Measurements from ENCODE around the gene CDKAL1. TPM values are rescaled to one million over a fixed set of nuclear protein-coding genes. Genes with fewer than 3 reads are reported as not detected.

CDKAL1 gene
- total and polyA plus RNA-seq, 2 of the 8 experiments (the other 6 are each of a cell fraction or from before 2014, with no cell fraction given), result 8.4 to 24.6 TPM

DNA sequence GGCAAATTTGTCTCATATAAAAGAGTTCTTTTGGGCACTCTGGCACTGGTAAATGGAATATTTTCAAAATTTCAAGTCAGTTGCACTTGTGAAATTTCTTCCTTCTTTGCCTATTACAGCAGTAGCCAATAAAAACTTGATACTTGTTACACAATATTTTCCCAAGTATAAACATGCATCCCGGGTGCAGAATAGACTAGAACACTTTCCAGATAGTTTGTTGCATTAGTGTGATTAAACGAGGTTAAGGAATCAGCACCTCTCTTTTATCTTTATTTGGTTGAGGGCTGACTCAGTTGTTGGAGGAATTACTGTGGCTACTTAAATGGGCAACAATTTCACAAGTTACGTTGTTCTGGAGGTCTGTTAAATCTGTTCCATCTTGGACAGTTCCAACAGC is 467.5 kb downstream of the CDKAL1 start:
- Histone ChIP-seq H3K18ac (ENCODE audit: extremely low read depth, low read length) (no peak overlapping the region), H3K79me1 (ENCODE audit: low read depth, low read length) (no peaks in the 10 kb centered on the region), H4K8ac (ENCODE audit: extremely low read depth, insufficient read depth, low read length) (no peak overlapping the region), H4K91ac (replicated peaks; ENCODE audit: insufficient read length, low read length) (no peak overlapping the region), H2AFZ (ENCODE audit: low read length) (no peak overlapping the region), H2BK20ac (ENCODE audit: low read length) (no peak overlapping the region), H3K56ac (replicated peaks; ENCODE audit: insufficient read length, low read depth, low read length) (no peak overlapping the region), H3K9me3 (ENCODE audit: insufficient read depth in 2 of 2, low read depth in 1 of 2, low read length in 1 of 2) (no peaks in the 10 kb centered on the region), H2AK5ac (ENCODE audit: low read depth, low read length) (no peak overlapping the region), H2BK5ac (ENCODE audit: low read depth, low read length) (no peak overlapping the region), H3K36me3 (ENCODE audit: control insufficient read depth in 2 of 4, insufficient read depth in 4 of 4, low read length in 3 of 4) (no peaks in the 10 kb centered on the region), H3K79me2 (ENCODE audit: control insufficient read depth in 1 of 2, insufficient read depth in 2 of 2, low read length in 2 of 2) (no peaks in the 10 kb centered on the region), H3K23ac (ENCODE audit: insufficient read length) (no peak overlapping the region), H3K9ac (replicated peaks in 1 of 4; ENCODE audit: extremely low read depth in 1 of 4, low read depth in 3 of 4, low read length in 3 of 4) (no peak overlapping the region), H2BK15ac (ENCODE audit: low read length) (no peak overlapping the region), H3K4me2 (ENCODE audit: insufficient read depth in 1 of 2, low read depth in 2 of 2, low read length in 2 of 2) (no peak overlapping the region), H3K4me1 (replicated peaks in 1 of 4; ENCODE audit: control insufficient read depth in 3 of 4, insufficient read depth in 4 of 4, low read length in 3 of 4) (peaks cover 0 to 6% (median 3%) of the 10 kb centered on the region in 4 experiments; a peak in 3 of 7 replicates), H4K5ac (ENCODE audit: insufficient read length, low read depth, low read length) (no peak overlapping the region), H3K14ac (ENCODE audit: insufficient read length) (no peak overlapping the region), H3K4ac (replicated peaks; ENCODE audit: insufficient read length, low read depth, low read length) (no peak overlapping the region), H3K23me2 (ENCODE audit: low read depth, low read length) (no peaks in the 10 kb centered on the region), H2BK120ac (replicated peaks; ENCODE audit: low read depth, low read length) (no peak overlapping the region), H3K27ac (ENCODE audit: low read depth, low read length) (no peak overlapping the region), H4K20me1 (replicated peaks in 1 of 2; ENCODE audit: control insufficient read depth in 1 of 2, insufficient read depth in 2 of 2, low read length in 2 of 2) (no peaks in the 10 kb centered on the region), H3K27me3 (replicated peaks in 1 of 4; ENCODE audit: control insufficient read depth in 3 of 4, extremely low read depth in 1 of 4, insufficient read depth in 3 of 4, low read length in 3 of 4) (no peaks in the 10 kb centered on the region), H3K4me3 (ENCODE audit: extremely low read depth in 1 of 4, insufficient read depth in 2 of 4, low read depth in 3 of 4, low read length in 4 of 4) (no peak overlapping the region), H2BK12ac (ENCODE audit: low read depth, low read length) (no peak overlapping the region)
- POLR2A ChIA-PET (ENCODE audit: partially characterized antibody), result no interaction called here
- DNase-seq (ENCODE audit: low read depth in 1 of 2, low spot score in 2 of 2) (no peak), FAIRE-seq (no peak)
- CTCF ChIA-PET (ENCODE audit: partially characterized antibody), result no interaction called here
- TF ChIP-seq FOSL1 (IDR thresholded peaks at IDR 0.05; ENCODE audit: insufficient read depth, low read depth, low read length) (no peak), RAD21 (IDR thresholded peaks at IDR 0.05 in 1 of 2, conservative IDR thresholded peaks at IDR 0.05 in 1 of 2; ENCODE audit: low read depth in 2 of 2, low read length in 2 of 2) (no peak), POLR2A (IDR thresholded peaks at IDR 0.05; ENCODE audit: control extremely low read depth in 1 of 2, low read depth in 2 of 2, low read length in 2 of 2) (no peak), GTF2F1 (IDR thresholded peaks at IDR 0.05; ENCODE audit: borderline replicate concordance, low read depth, low read length) (no peak), KDM1A (IDR thresholded peaks at IDR 0.05; ENCODE audit: borderline replicate concordance, low read length) (no peak), ASH2L (IDR thresholded peaks at IDR 0.05; ENCODE audit: low read length) (no peak), SIN3A (conservative IDR thresholded peaks at IDR 0.05 in 1 of 2, IDR thresholded peaks at IDR 0.05 in 1 of 2; ENCODE audit: low read depth in 1 of 2, low read length in 2 of 2) (no peak)
- TF ChIP-seq, protein P1, sequence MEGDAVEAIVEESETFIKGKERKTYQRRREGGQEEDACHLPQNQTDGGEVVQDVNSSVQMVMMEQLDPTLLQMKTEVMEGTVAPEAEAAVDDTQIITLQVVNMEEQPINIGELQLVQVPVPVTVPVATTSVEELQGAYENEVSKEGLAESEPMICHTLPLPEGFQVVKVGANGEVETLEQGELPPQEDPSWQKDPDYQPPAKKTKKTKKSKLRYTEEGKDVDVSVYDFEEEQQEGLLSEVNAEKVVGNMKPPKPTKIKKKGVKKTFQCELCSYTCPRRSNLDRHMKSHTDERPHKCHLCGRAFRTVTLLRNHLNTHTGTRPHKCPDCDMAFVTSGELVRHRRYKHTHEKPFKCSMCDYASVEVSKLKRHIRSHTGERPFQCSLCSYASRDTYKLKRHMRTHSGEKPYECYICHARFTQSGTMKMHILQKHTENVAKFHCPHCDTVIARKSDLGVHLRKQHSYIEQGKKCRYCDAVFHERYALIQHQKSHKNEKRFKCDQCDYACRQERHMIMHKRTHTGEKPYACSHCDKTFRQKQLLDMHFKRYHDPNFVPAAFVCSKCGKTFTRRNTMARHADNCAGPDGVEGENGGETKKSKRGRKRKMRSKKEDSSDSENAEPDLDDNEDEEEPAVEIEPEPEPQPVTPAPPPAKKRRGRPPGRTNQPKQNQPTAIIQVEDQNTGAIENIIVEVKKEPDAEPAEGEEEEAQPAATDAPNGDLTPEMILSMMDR (IDR thresholded peaks at IDR 0.05; ENCODE audit: control extremely low read depth in 1 of 3, insufficient read depth in 1 of 3, low read depth in 1 of 3, low read length in 3 of 3), result no peak
- 91% methylated on average over 3 of the region's 3 CpGs; no CpG with 5 or more reads in 1 of the 2 experiments for WGBS, 2 experiments (ENCODE audit: extremely low coverage in 1 of 2, insufficient coverage in 1 of 2, insufficient read length in 1 of 2, insufficient replicate concordance in 2 of 2, low coverage in 1 of 2, low lambda C conversion rate in 2 of 2, missing lambda C conversion rate in 1 of 2)

All from H1 (cell line).